Fibroblast of lung (primary cell): ENCODE measurements around the gene DNAJC6.

ENCODE experiments used
- CTCF ChIP-seq, 2 donors: IDR thresholded peaks in 1 of 2; conservative IDR thresholded peaks in 1 of 2; 1 replicate in 1 of 2; 2 replicates in 1 of 2; pipeline ENCODE4 v1.5.1; 2011 to 2012; ENCODE audit warnings: low read length in 2 of 2, control low read depth in 1 of 2, inconsistent platforms in 1 of 2, low read depth in 1 of 2, mild to moderate bottlenecking in 1 of 2
- EZH2 ChIP-seq: IDR thresholded peaks from 2 replicates; pipeline ENCODE4 v1.5.1; 2012; ENCODE audit warnings: low read length, control low read depth, mild to moderate bottlenecking; ENCODE audit errors: missing control alignments

DNA sequence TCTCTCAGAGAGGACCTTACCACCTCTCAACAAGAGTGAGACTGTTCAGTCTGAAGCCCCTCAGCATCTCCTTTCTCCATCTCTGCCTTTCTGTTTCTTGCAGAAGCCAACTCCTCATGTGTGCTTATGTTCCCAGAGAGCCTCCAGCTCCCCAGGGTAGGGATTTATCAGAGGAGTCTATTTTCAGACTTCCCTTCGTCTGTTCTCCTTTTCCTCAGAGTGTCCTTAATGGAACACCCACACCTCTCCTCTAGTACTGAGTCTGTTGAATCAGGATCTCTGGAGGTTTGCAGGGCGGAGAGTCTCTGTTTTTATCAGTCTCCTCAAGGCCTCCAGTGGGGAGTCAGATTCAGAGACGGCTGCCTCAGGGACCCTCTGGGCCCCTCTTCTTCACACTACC, 25.1 kb upstream of the DNAJC6 start:
- no peak for TF ChIP-seq CTCF (conservative IDR thresholded peaks at IDR 0.05 in 1 of 2, IDR thresholded peaks at IDR 0.05 in 1 of 2; ENCODE audit: low read depth in 1 of 2, low read length in 2 of 2)
- TF ChIP-seq EZH2 = no peak
